GM21737 (cell line): ENCODE data around the gene ZNF831.

ENCODE experiments used
- ATAC-seq: cut with Tn5 transposase; IDR thresholded peaks from one replicate; pipeline ENCODE4 v1.9.1; 2021; ENCODE audit warnings: mild to moderate bottlenecking, moderate library complexity; ENCODE audit not compliant: unreplicated experiment

ZNF831 gene

GRCh38 chr20:59177266-59178250 lies 13.9 kb downstream of the ZNF831 start:
- ATAC-seq = no peak

- no peak for ATAC-seq
Observed at GRCh38 chr20:59178983-59179595, 15.5 kb downstream of the ZNF831 start.

GRCh38 chr20:59179988-59180387 lies 16.4 kb downstream of the ZNF831 start:
- no peak for ATAC-seq

- no peak for ATAC-seq
Observed at GRCh38 chr20:59181936-59182335, 18.3 kb downstream of the ZNF831 start.

- no peak for ATAC-seq
Observed at GRCh38 chr20:59182401-59183044, 18.9 kb downstream of the ZNF831 start.

- ATAC-seq = no peak
Observed at GRCh38 chr20:59183751-59184150, 20.1 kb downstream of the ZNF831 start.

- no peak for ATAC-seq
Observed at GRCh38 chr20:59184880-59185447, 21.3 kb downstream of the ZNF831 start.

- no peak for ATAC-seq
Observed at GRCh38 chr20:59185809-59186208, 22.2 kb downstream of the ZNF831 start.

GRCh38 chr20:59190466-59190865 lies 26.8 kb downstream of the ZNF831 start:
- ATAC-seq = no peak

- ATAC-seq = no peak
Observed at GRCh38 chr20:59191036-59191755, 27.6 kb downstream of the ZNF831 start.

GRCh38 chr20:59191756-59192532 lies 28.3 kb downstream of the ZNF831 start:
- ATAC-seq = no peak

GRCh38 chr20:59192533-59192896 lies 28.9 kb downstream of the ZNF831 start:
- ATAC-seq = no peak

GRCh38 chr20:59193325-59193724 lies 29.7 kb downstream of the ZNF831 start:
- no peak for ATAC-seq

- no peak for ATAC-seq
Observed at GRCh38 chr20:59194023-59194935, 30.7 kb downstream of the ZNF831 start.

GRCh38 chr20:59195316-59195993 lies 31.8 kb downstream of the ZNF831 start:
- no peak for ATAC-seq

- no peak for ATAC-seq
Observed at GRCh38 chr20:59204165-59204894, 40.7 kb downstream of the ZNF831 start.

- no peak for ATAC-seq
Observed at GRCh38 chr20:59205044-59205443, 41.4 kb downstream of the ZNF831 start.

GRCh38 chr20:59207235-59207634 lies 43.6 kb downstream of the ZNF831 start:
- ATAC-seq = no peak
